CD4-positive, CD25-positive, alpha-beta regulatory T cell (primary cell): Measurements from ENCODE around the gene CDK5. TPM values are rescaled to one million over a fixed set of nuclear protein-coding genes. Genes with fewer than 3 reads are reported as not detected.

Experiments
- ATAC-seq, 2 donors: fragments of 150-1000 bp; cut with Tn5 transposase; one replicate each; pipeline ENCODE4 v1.10.0; 2021; ENCODE audit warnings: low read depth in 2 of 2, moderate number of reproducible peaks in 2 of 2, moderate library complexity in 1 of 2
- DNase-seq, 3 donors: peaks; one replicate each; pipeline versions ENCODE4 v3.0.0 to v3.0.0-alpha.2; 2012 to 2022; ENCODE audit warnings: mixed read lengths in 1 of 3
- H3K27ac ChIP-seq: one replicate; pipeline ENCODE4 v1.7.0; 2013; ENCODE audit warnings: mild to moderate bottlenecking, low read length; ENCODE audit not compliant: insufficient read depth, poor library complexity, severe bottlenecking
- H3K27me3 ChIP-seq: one replicate; pipeline ENCODE4 v1.7.0; 2013; ENCODE audit warnings: low read length; ENCODE audit not compliant: control insufficient read depth, insufficient read depth
- H3K36me3 ChIP-seq: one replicate; pipeline ENCODE4 v1.7.0; 2013; ENCODE audit warnings: mild to moderate bottlenecking, low read length, moderate library complexity; ENCODE audit not compliant: control insufficient read depth, insufficient read depth
- H3K4me1 ChIP-seq: 2 replicates; pipeline ENCODE4 v1.7.0; 2013; ENCODE audit warnings: mild to moderate bottlenecking, low read length; ENCODE audit not compliant: insufficient read depth, control insufficient read depth, poor library complexity, severe bottlenecking
- H3K4me3 ChIP-seq: one replicate; pipeline ENCODE4 v1.7.0; 2013; ENCODE audit warnings: low read depth, mild to moderate bottlenecking, low read length, moderate library complexity
- H3K9me3 ChIP-seq, 2 experiments: 1 replicate in 1 of 2; 2 replicates in 1 of 2; pipeline ENCODE4 v1.7.0; 2013; ENCODE audit warnings: low read length in 2 of 2, mild to moderate bottlenecking in 1 of 2, moderate library complexity in 1 of 2; ENCODE audit not compliant: control insufficient read depth in 2 of 2
- H3K27ac Mint-ChIP-seq, 3 donors: one replicate each; pipeline ENCODE4 v1.8.0; 2020 to 2022; ENCODE audit warnings: mild to moderate bottlenecking in 3 of 3, mixed read lengths in 3 of 3, moderate library complexity in 2 of 3
- H3K27me3 Mint-ChIP-seq: one replicate; pipeline ENCODE4 v1.8.0; 2022; ENCODE audit warnings: mild to moderate bottlenecking, mixed read lengths
- H3K36me3 Mint-ChIP-seq: one replicate; pipeline ENCODE4 v1.8.0; 2020; ENCODE audit warnings: mixed read lengths
- H3K4me1 Mint-ChIP-seq, 4 donors: one replicate each; pipeline ENCODE4 v1.8.0; 2020 to 2022; ENCODE audit warnings: mixed read lengths in 4 of 4, mild to moderate bottlenecking in 1 of 4
- H3K4me3 Mint-ChIP-seq, 4 donors: one replicate each; pipeline ENCODE4 v1.8.0; 2020 to 2022; ENCODE audit warnings: mild to moderate bottlenecking in 4 of 4, mixed read lengths in 4 of 4, moderate library complexity in 3 of 4
- H3K9me3 Mint-ChIP-seq, 7 donors: one replicate each; pipeline ENCODE4 v1.8.0; 2020 to 2022; ENCODE audit warnings: mixed read lengths in 7 of 7, mild to moderate bottlenecking in 3 of 7, moderate library complexity in 2 of 7
- polyA plus RNA-seq, 4 donors: library from polyadenylated mRNA; unstranded; fragments of 300-500 nt; fragmentation: Illumina TruSeq; gene quantifications; one replicate each; pipeline ENCODE4 v1.2.3, GENCODE V29; 2021
- total RNA-seq: library from RNA; stranded (reverse); gene quantifications from one replicate; pipeline ENCODE4 v1.2.3, GENCODE V29; 2022

The CDK5 gene
- total and polyA plus RNA-seq, 5 donors from 2014 or later = 7.6 to 20.7 (median 16.1) TPM

- ATAC-seq (no peak), DNase-seq (no peak)
- H3K36me3 ChIP-seq = no peaks in the 10 kb centered on the region
- H3K4me3 ChIP-seq = no peak overlapping the region
- peaks cover 44% of the 10 kb centered on the region for H3K27me3 Mint-ChIP-seq
- H3K4me3 Mint-ChIP-seq = peak overlapping the region in 2 of 4 donors; percentile 79 to 89
- peaks cover 37% of the 10 kb centered on the region for H3K4me1 ChIP-seq
- H3K9me3 ChIP-seq = no peaks in the 10 kb centered on the region
- H3K27me3 ChIP-seq = peaks cover 5% of the 10 kb centered on the region
- no peak overlapping the region for H3K27ac ChIP-seq
- peaks cover 3% of the 10 kb centered on the region for H3K36me3 Mint-ChIP-seq
- peaks cover 9 to 44% (median 25%) of the 10 kb centered on the region in 4 donors for H3K4me1 Mint-ChIP-seq
- peak overlapping the region in 1 of 3 donors; percentile 26 for H3K27ac Mint-ChIP-seq
- peaks cover 0 to 3% (median 0%) of the 10 kb centered on the region in 7 donors for H3K9me3 Mint-ChIP-seq
These were observed 37.5 kb downstream of the CDK5 start for GRCh38 chr7:151020231-151020630.

GRCh38 chr7:151019130-151019447, 38.6 kb downstream of the CDK5 start:
- H3K4me1 Mint-ChIP-seq = peaks cover 18 to 55% (median 35%) of the 10 kb centered on the region in 4 donors
- H3K4me1 ChIP-seq = peaks cover 48% of the 10 kb centered on the region
- DNase-seq (no peak), ATAC-seq (no peak)
- peaks cover 5% of the 10 kb centered on the region for H3K27me3 ChIP-seq
- peak overlapping the region in 1 of 3 donors; percentile 87 for H3K27ac Mint-ChIP-seq
- peak overlapping the region; percentile 80 to 91 (median 85) for H3K4me3 Mint-ChIP-seq
- peaks cover 0 to 3% (median 0%) of the 10 kb centered on the region in 7 donors for H3K9me3 Mint-ChIP-seq
- peaks cover 41% of the 10 kb centered on the region for H3K27me3 Mint-ChIP-seq
- H3K36me3 Mint-ChIP-seq = peaks cover 7% of the 10 kb centered on the region
- H3K4me3 ChIP-seq = no peak overlapping the region
- H3K27ac ChIP-seq = no peak overlapping the region
- H3K36me3 ChIP-seq = no peaks in the 10 kb centered on the region
- no peaks in the 10 kb centered on the region for H3K9me3 ChIP-seq

DNA sequence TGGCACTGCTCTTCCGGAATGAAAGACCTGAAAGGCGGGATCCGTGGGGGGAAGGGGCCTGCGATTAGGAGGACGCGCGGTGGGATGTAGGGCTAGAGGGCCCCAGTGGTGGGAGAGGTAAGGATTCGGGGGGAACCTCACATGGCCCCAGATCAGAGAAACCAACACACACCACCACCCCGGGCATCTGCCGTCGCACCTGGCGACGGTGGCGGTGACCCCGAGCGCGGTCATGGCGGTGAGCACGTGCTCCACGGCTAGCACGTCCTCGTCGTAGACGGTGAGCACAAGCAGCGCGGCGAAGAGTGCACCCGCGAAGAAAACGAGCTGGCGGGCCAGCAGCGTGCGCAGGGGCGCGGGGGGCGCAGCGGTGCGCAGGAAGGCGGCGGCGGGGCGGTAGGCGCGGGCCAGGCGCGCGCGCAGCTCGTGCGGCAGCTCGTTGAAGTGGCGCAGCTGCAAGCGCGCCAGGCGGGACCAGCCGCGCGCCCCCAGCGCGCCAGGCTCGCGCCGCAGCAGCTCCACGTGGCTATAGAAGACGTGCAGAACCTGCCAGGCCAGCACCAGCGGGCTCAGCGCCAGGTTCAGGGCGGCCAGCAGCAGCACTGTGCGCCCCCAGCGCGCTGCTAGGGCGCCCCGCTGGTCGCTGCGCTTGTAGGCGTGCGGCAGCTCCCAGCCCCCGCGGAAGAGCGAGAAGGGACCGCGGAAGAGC, 39.1 kb downstream of the CDK5 start:
- H3K27me3 ChIP-seq = peaks cover 5% of the 10 kb centered on the region
- peak overlapping the region; percentile 84 to 89 (median 89) for H3K4me3 Mint-ChIP-seq
- H3K36me3 ChIP-seq = no peaks in the 10 kb centered on the region
- no peak overlapping the region for H3K4me3 ChIP-seq
- H3K27ac Mint-ChIP-seq = peak overlapping the region; percentile 89 to 95 (median 94)
- peaks cover 7% of the 10 kb centered on the region for H3K36me3 Mint-ChIP-seq
- H3K4me1 Mint-ChIP-seq = peaks cover 19 to 60% (median 38%) of the 10 kb centered on the region in 4 donors
- peaks cover 46% of the 10 kb centered on the region for H3K27me3 Mint-ChIP-seq
- peaks cover 0 to 4% (median 0%) of the 10 kb centered on the region in 7 donors for H3K9me3 Mint-ChIP-seq
- no peak overlapping the region for H3K27ac ChIP-seq
- peaks cover 54% of the 10 kb centered on the region for H3K4me1 ChIP-seq
- no peaks in the 10 kb centered on the region for H3K9me3 ChIP-seq
- peak; percentile 42 to 62 (median 60) for DNase-seq
- peak; percentile 37 to 39 for ATAC-seq

- Histone ChIP-seq H3K27me3 (peaks cover 5% of the 10 kb centered on the region), H3K4me3 (peak overlapping the region; percentile 19), H3K4me1 (peaks cover 59% of the 10 kb centered on the region), H3K27ac (peak overlapping the region; percentile 63), H3K36me3 (no peaks in the 10 kb centered on the region), H3K9me3 (no peaks in the 10 kb centered on the region)
- Mint-ChIP-seq H3K27me3 (peaks cover 43% of the 10 kb centered on the region), H3K9me3 (peaks cover 0 to 4% (median 0%) of the 10 kb centered on the region in 7 donors), H3K4me3 (peak overlapping the region; percentile 84 to 89 (median 89)), H3K27ac (peak overlapping the region; percentile 89 to 95 (median 94)), H3K4me1 (peaks cover 19 to 64% (median 38%) of the 10 kb centered on the region in 4 donors), H3K36me3 (peaks cover 7% of the 10 kb centered on the region)
- ATAC-seq (peak; percentile 59 to 62), DNase-seq (peak; percentile 71 to 82 (median 80))
These were observed 39.7 kb downstream of the CDK5 start for GRCh38 chr7:151017953-151018420.

DNA sequence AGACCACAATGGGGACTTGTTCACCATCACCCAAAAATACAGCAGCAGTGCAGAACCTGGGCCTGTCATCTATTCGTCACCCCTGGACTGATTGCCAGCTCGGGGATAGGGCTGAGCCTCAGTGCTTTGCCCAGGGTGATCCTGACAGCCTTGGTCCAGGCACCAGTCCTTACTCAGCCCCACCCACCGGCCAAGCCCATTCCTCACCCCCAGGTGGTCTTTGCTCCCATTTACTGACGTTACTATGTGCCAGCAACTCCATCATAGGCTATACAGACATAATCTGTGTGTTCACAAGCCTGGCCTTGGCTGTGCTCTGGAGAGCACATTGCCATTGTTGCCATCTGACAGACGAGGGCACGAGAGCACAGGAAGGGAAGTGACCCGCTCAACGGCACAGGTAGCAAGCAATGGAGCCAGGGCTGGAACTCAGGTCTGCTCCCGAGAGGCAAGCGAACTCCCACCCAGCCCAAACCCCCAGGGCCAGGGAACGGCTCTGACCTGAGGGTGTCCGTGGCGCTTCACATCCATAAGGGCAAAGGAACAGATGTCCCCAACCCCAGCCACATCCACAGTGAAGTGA, 40.2 kb downstream of the CDK5 start:
- Mint-ChIP-seq H3K36me3 (peaks cover 10% of the 10 kb centered on the region), H3K4me1 (peaks cover 19 to 69% (median 41%) of the 10 kb centered on the region in 4 donors), H3K9me3 (peaks cover 0 to 4% (median 2%) of the 10 kb centered on the region in 7 donors), H3K27ac (peak overlapping the region; percentile 89 to 95 (median 94)), H3K4me3 (peak overlapping the region; percentile 84 to 89 (median 89)), H3K27me3 (peaks cover 40% of the 10 kb centered on the region)
- Histone ChIP-seq H3K36me3 (no peaks in the 10 kb centered on the region), H3K4me1 (peaks cover 65% of the 10 kb centered on the region), H3K27ac (peak overlapping the region; percentile 63), H3K4me3 (no peak overlapping the region), H3K27me3 (peaks cover 5% of the 10 kb centered on the region), H3K9me3 (no peaks in the 10 kb centered on the region)
- no peak for DNase-seq
- ATAC-seq = no peak

DNA sequence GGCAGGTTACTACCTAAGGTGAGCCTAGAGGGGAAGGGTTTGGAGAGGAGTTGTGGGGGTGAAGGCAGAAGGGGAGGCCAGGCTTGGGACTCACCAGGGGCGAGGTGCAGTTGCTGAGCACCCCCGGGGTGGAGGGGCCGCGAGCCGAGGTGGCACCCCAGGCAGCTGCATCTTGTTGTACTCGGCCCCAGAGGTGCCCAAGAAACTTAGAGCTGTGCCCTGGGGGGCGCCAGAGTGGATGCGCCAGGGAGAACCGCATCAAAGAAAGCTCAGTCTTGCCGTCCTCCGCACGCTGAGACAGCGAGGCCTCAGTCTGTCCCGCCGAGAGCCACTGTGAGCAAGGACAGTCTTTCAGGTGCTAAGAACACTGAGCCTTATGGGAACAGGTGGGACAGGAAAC, 40.8 kb downstream of the CDK5 start:
- Mint-ChIP-seq H3K27me3 (peaks cover 40% of the 10 kb centered on the region), H3K36me3 (peaks cover 15% of the 10 kb centered on the region), H3K4me1 (peaks cover 19 to 75% (median 46%) of the 10 kb centered on the region in 4 donors), H3K4me3 (peak overlapping the region; percentile 28 to 89 (median 86)), H3K9me3 (peaks cover 0 to 4% (median 2%) of the 10 kb centered on the region in 7 donors), H3K27ac (peak overlapping the region; percentile 82 to 95 (median 94))
- H3K4me3 ChIP-seq = no peak overlapping the region
- ATAC-seq = no peak
- H3K27ac ChIP-seq = no peak overlapping the region
- H3K27me3 ChIP-seq = peaks cover 5% of the 10 kb centered on the region
- H3K36me3 ChIP-seq = no peaks in the 10 kb centered on the region
- peaks cover 70% of the 10 kb centered on the region for H3K4me1 ChIP-seq
- DNase-seq = no peak
- no peaks in the 10 kb centered on the region for H3K9me3 ChIP-seq

DNA sequence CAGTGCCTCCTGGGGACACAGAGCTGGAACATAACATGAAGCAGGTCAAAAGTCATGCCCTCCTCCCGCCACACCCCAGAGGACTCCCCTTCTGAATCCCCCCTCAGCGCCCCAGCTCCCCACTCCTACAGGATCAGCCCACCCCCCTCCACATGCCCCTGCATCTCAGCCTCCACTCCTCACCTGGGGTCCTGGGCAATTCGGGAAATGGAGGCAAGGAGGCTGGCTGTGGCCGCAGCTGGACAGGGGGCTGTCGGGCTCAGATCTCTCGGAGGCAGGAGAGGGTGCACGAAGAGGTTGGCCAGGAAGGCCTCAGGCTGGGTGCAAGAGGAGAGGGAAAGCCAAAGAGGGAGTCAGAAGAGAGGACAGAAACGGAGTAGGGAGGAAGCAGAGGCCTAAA, 41.2 kb downstream of the CDK5 start:
- Mint-ChIP-seq H3K4me3 (peak overlapping the region; percentile 36 to 99 (median 66)), H3K4me1 (peaks cover 19 to 79% (median 49%) of the 10 kb centered on the region in 4 donors), H3K36me3 (peaks cover 17% of the 10 kb centered on the region), H3K27me3 (peaks cover 40% of the 10 kb centered on the region), H3K27ac (peak overlapping the region; percentile 82 to 95 (median 94)), H3K9me3 (peaks cover 0 to 4% (median 2%) of the 10 kb centered on the region in 7 donors)
- Histone ChIP-seq H3K27me3 (peaks cover 5% of the 10 kb centered on the region), H3K4me3 (no peak overlapping the region), H3K27ac (no peak overlapping the region), H3K9me3 (no peaks in the 10 kb centered on the region), H3K36me3 (no peaks in the 10 kb centered on the region), H3K4me1 (peaks cover 74% of the 10 kb centered on the region)
- DNase-seq (no peak), ATAC-seq (no peak)
